Stimulated activated CD4-positive, alpha-beta T cell treated with anti-CD3 and anti-CD28 coated beads, Interleukin-4, amount 100 ng/mL, for 4 hours (primary cell): ENCODE data around the gene RAPGEFL1.
"Not testable (repeated sequence)": the region's sequence is repeated elsewhere in the genome, so short reads cannot be mapped to it uniquely, and the experiment has no call there.

Experiments used
- DNase-seq, 2 experiments: peaks; one replicate each; pipeline ENCODE4 v3.0.0-alpha.2; 2020

RAPGEFL1 gene

DNA sequence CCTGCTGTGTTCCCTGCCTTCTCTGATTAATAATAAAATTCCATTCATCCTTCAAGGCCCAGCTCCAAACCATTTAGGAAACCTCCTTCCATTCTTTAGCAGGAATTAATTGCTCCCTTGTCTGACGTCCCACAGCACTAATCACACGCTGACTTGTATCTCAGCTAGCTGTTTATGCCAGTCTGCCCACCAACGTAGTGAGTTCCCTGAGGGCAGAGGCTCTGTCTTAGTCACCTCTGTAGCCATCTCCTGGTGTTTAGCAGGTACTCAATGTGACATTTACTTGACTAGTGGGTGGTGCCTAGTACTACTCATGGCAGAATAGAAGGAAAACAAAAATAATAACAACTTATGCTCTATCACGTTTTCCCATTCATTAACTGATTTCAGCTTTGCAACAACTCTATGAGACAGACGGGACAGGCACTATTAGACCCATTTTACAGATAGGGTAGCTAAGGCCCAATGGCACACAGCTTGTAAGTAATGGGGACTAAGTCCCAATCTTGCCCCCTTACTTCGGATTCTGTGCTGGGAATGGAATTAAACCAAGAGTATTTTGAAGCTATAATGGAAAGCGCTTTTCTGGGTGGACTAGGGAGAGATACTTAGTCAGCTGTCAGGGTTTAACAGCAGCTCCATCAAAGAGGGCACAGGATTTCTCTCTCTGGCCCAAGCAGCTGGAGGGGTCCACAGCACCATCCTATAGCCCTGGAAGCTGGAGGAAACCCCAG, 40.9 kb downstream of the RAPGEFL1 start:
- no peak for DNase-seq

DNA sequence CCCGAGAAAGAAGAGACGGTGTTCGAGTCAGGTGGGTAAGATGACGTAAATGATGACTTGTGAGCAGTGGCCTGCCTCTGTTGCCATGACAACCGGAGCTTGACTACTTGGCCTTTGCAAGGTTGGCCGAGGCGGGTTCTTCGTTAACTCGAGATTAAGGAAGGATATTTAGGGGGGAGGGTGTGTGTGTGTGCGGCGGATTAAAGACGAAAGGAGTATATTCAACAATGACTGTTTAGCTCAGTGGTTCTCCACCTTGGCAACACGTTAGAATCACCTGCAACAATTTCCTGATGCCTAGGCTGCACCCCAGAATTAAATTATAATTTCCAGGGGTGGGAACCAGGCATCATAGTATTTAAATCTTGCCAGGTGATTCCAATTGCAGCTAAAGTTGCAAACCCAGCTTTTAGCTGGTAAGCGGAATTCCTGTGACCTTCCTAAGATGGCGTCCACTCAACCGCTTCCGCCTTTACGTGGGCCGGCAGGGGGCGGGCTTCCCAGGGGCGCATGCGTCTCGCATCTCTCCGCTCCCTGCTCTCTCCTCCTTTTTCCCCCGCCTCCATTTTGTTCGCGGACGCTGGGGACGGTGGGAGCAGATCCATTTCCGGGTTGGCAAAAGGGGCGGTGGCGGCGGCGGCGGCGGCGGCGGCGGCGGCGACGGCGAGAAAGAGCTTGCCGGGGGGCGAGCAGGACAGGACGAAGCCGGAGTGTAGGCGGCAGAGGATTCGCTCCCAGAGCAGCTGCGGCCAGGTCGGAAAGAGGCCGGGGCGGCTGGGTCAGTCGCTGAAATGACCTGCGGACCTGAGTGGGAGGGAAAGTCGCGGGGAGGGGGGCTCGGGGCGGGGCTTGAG, 41.7 kb downstream of the RAPGEFL1 start, which contains the start of gene WIPF2:
TSS of gene WIPF2 (plus strand) at position 565 of the 854 bp plus-strand sequence. CDS start 37,156 bp downstream, outside the sequence.
- DNase-seq: peak; percentile 95

DNA sequence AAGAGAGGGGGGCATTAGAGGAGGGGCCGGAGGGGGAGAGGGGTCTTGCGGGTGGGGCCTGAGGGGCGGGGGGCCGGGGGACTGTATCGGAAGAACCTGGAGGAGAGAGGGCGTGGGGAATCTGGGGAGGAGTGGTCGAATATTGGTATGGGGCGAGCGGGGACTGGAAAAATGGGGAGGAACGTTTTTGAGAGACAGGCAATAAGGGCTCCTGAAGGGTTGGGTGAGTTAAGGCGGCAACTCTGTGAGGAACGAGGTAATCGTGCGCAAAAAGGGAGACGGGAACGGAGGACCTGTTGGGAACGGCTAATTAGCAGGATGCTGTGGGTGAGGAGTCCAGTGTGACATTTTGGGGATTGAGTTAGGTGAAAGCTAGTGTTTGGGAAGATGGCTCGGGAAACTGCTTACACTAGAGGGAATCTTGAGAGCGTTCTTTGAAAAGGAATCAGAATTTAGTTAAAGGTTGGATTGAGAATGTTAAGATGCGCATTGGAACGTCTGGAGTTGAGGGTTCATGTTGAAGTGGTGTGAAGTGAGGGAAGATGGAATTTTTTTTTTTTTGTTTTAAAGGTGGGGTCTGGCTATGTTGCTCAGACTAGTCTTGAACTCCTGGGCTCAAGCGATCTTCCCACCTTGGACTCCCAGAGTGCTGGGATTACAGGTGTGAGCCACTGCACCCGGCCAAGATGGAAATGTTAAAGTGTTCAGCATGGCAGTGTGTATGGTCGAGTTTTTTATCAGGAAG, 42.5 kb downstream of the RAPGEFL1 start:
- DNase-seq: peak in 1 of 2 experiments; percentile 11

DNA sequence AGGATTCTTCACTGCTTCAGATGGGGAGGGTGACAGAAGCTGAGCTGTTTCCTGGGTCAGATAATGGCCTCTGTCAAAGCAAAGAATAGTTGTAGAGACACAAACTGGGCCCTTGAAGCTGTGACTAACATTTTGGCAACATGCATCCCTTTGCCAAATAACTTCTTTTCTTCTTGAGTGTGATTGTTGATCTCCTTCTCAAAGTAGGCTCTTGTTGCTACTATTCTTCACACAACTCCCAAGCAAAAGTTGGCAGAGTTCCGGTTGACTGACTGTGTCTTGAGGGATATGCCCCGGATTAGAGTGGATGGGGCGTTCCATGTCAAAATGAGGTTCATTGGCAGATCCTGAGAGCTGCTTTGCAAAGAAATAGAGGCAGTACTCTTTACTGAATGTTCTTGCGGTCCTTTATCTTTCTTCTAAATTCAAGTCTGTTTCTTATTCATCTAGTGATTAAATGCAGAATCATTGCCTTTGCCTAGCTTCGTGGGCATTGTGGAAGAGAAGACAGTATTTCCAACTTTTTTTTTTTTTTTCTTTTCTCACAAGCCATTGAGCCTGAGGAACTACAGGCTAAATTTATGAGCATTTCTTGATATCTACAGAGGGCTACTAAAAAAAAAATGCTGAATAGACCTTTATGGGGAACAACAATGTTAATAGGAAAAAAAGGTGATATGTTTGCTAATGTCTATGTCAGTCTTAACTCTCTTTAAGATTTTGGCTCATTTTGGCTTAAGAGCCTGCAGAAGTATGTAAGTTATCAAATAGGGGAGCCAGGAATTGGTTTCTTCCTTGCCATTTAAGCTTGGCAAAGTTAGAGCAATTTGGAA, 47.7 kb downstream of the RAPGEFL1 start:
- DNase-seq: no peak

DNA sequence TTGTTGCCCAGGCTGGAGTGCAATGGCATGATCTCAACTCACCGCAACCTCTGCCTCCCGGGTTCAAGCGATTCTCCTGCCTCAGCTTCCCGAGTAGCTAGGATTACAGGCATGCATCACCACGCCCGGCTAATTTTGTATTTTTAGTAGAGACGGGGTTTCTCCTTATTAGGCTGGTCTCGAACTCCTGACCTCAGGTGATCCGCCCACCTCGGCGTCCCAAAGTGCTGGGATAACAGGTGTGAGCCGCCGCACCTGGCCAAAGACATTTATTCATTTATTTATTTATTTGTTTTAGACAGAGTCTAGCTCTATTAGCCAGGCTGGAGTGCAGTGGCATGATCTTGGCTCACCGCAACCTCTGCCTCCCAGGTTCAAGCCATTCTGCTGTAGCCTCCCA, 51.9 kb downstream of the RAPGEFL1 start:
- DNase-seq: not testable (repeated sequence)

DNA sequence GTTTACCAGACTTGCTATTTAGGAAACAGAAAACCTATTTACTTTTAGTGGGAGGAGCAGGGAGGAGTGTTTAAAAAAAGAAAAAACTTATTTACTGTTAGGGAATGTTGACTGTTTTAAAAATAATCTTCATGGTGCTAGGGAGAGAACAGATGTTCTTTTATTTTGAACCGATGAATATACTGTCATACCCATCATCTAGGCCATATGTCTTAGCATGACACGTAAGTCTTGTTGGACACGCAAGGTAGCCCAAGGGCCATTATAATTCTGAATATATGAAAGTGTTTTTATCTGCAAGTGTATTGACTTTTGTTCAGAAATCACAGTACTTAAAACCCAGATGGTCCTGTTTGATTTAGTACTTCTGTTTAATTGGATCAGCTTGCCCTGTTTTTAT, 53.4 kb downstream of the RAPGEFL1 start:
- DNase-seq: no peak

DNA sequence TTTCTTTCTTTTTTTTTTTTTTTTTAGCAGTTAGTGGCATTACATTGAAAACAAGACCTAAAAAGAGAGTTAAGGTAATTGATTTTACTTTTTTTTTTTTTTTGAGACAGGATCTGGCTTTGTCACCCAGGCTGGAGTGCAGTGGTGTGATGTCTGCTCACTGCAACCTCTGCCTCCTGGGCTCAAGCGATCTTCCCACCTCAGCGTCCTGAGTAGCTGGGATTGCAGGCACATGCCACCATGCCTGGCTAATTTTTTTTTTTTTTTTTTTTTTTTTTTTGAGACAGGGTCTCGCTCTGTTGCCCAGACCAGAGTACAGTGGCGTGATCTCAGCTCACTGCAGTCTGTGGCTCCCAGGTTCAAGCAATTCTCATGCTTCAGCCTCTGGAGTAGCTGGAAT, 54.7 kb downstream of the RAPGEFL1 start:
- not testable (repeated sequence) for DNase-seq

DNA sequence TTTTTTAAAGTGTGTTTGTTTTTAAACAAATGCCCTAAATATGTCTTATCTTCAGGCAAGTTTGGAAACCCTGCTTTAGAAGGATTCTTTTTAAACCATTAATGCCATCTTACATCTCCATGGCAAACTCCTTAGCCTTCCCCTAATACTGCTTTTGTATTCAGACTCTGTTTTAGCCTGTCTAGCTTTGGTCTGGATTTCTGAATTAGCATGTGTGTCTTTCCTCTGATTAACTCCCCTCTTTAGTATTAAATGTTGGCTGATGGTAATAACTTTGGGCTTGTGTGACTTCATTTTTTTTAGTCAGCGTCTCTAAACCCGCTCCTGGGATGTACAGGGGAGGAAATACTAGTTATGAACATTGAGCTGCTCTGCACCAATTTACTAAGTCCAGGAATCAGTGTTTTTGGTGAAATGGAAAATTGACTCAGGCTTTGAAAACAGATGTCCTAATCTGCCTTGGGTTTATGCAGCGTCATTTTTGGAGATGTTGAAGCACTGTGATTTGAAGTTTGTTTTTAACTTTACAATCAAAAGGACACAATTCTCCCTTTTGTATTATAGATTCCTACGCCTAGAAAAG, 64.1 kb downstream of the RAPGEFL1 start:
- DNase-seq: no peak

DNA sequence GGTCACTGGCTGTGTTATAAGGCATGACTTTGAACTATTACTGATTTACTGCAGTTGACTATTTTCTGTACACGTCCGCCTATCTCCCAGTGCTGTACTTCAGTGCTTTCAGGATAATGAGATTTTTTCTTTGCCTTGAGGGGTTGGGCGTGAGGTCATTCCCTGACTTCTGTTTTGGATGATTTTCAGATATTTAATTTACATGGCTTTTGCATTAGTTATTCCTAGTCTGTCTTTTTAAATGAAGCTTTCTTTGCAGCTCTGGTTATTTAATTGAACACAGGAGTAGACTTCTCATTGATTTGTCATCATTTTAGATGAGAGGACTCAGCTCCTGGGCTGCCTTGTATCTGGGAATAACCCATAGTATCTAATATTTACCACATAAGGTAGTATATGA, 65.5 kb downstream of the RAPGEFL1 start:
- no peak for DNase-seq

DNA sequence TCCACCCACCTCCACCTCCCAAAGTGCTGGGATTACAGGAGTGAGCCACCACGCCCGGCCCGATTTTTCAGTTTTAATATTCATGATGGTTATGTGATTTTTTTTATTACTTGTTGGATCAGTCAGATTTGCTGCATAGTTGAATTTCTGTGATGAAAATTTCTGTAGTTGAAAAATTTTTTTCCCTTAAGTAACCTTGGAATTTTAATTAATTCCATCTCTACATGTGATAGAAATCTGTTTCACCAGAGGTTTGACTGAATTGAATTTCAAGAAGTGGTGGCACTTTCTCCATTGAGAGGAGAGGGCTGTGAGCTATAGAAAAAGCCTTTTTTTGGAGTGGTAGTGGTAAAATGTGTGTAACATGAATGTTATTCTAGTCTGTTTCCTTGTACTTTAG, 66.5 kb downstream of the RAPGEFL1 start:
- no peak for DNase-seq

DNA sequence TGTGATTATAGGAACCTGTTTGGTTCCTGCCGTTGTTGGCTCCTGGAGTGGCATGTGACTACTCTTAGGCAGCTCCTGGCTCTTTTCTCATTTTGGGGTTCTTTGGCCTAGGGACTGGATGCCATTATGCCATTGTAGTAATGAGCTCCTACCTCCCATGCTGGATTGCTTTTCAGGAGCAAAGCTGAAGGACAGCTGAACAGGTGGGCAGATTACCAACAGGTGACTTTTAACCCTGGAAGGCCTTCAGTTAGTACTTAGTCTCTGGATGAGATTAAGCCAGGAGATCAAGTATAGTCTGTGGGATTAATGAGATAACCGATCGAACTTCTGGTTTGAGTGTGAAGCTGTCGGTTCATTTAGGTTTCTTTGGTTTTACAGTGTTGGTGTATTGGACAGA, 67.0 kb downstream of the RAPGEFL1 start:
- no peak for DNase-seq
